Measurements from ENCODE around the gene PNLDC1.
A peak's percentile ranks its signal among the peaks of the same experiment; 100 is the strongest.
"Not testable (repeated sequence)": the region's sequence is repeated elsewhere in the genome, so short reads cannot be mapped to it uniquely, and the experiment has no call there.

The PNLDC1 gene

GRCh38 chr6:159804504-159804903 is 4.4 kb downstream of the PNLDC1 start:
- ATAC-seq (no peak), DNase-seq (ENCODE audit: low spot score in 2 of 2) (no peak)
- H3K36me3 Mint-ChIP-seq, result peaks cover 4% of the 10 kb centered on the region
- H3K4me3 Mint-ChIP-seq, result no peak overlapping the region
- no peak overlapping the region for H3K27ac Mint-ChIP-seq
- H3K4me1 Mint-ChIP-seq, result no peaks in the 10 kb centered on the region
- no peaks in the 10 kb centered on the region for H3K9me3 Mint-ChIP-seq

GRCh38 chr6:159805440-159806020 is 5.5 kb downstream of the PNLDC1 start:
- no peaks in the 10 kb centered on the region for H3K4me1 Mint-ChIP-seq
- H3K4me3 Mint-ChIP-seq, result no peak overlapping the region
- H3K36me3 Mint-ChIP-seq, result no peaks in the 10 kb centered on the region
- H3K9me3 Mint-ChIP-seq, result no peaks in the 10 kb centered on the region
- H3K27ac Mint-ChIP-seq, result no peak overlapping the region
- ATAC-seq, result no peak
- no peak for DNase-seq (ENCODE audit: low spot score in 2 of 2)

GRCh38 chr6:159806021-159806458 is 6.0 kb downstream of the PNLDC1 start:
- H3K27ac Mint-ChIP-seq, result no peak overlapping the region
- H3K4me1 Mint-ChIP-seq, result no peaks in the 10 kb centered on the region
- no peak for ATAC-seq
- no peak for DNase-seq (ENCODE audit: low spot score in 2 of 2)
- H3K9me3 Mint-ChIP-seq, result no peaks in the 10 kb centered on the region
- H3K36me3 Mint-ChIP-seq, result no peaks in the 10 kb centered on the region
- no peak overlapping the region for H3K4me3 Mint-ChIP-seq

- DNase-seq (ENCODE audit: low spot score in 2 of 2) (no peak), ATAC-seq (no peak)
- no peaks in the 10 kb centered on the region for H3K9me3 Mint-ChIP-seq
- no peaks in the 10 kb centered on the region for H3K36me3 Mint-ChIP-seq
- no peak overlapping the region for H3K27ac Mint-ChIP-seq
- H3K4me1 Mint-ChIP-seq, result no peaks in the 10 kb centered on the region
- no peak overlapping the region for H3K4me3 Mint-ChIP-seq
These were observed 7.2 kb downstream of the PNLDC1 start for GRCh38 chr6:159807150-159807858.

GRCh38 chr6:159808647-159809046 is 8.6 kb downstream of the PNLDC1 start:
- DNase-seq (ENCODE audit: low spot score in 2 of 2) (no peak), ATAC-seq (no peak)
- Mint-ChIP-seq H3K4me3 (no peak overlapping the region), H3K4me1 (no peaks in the 10 kb centered on the region), H3K9me3 (no peaks in the 10 kb centered on the region), H3K36me3 (no peaks in the 10 kb centered on the region), H3K27ac (no peak overlapping the region)

GRCh38 chr6:159809149-159809548 is 9.1 kb downstream of the PNLDC1 start:
- ATAC-seq (no peak), DNase-seq (ENCODE audit: low spot score in 2 of 2) (no peak)
- H3K36me3 Mint-ChIP-seq, result no peaks in the 10 kb centered on the region
- no peak overlapping the region for H3K27ac Mint-ChIP-seq
- no peak overlapping the region for H3K4me3 Mint-ChIP-seq
- H3K9me3 Mint-ChIP-seq, result no peaks in the 10 kb centered on the region
- no peaks in the 10 kb centered on the region for H3K4me1 Mint-ChIP-seq

GRCh38 chr6:159813781-159814180 is 13.7 kb downstream of the PNLDC1 start:
- DNase-seq (ENCODE audit: low spot score in 2 of 2) (no peak), ATAC-seq (no peak)
- Mint-ChIP-seq H3K9me3 (no peaks in the 10 kb centered on the region), H3K27ac (no peak overlapping the region), H3K4me3 (no peak overlapping the region), H3K36me3 (no peaks in the 10 kb centered on the region), H3K4me1 (no peaks in the 10 kb centered on the region)

GRCh38 chr6:159815410-159815809 is 15.3 kb downstream of the PNLDC1 start:
- DNase-seq (ENCODE audit: low spot score in 2 of 2) (no peak), ATAC-seq (no peak)
- Mint-ChIP-seq H3K27ac (peak overlapping the region; percentile 71), H3K4me3 (no peak overlapping the region), H3K9me3 (no peaks in the 10 kb centered on the region), H3K36me3 (peaks cover 5% of the 10 kb centered on the region), H3K4me1 (peaks cover 13% of the 10 kb centered on the region)

GRCh38 chr6:159816775-159817174 is 16.7 kb downstream of the PNLDC1 start:
- not testable (repeated sequence) for ATAC-seq, H3K4me3 Mint-ChIP-seq

GRCh38 chr6:159817951-159818739 is 18.1 kb downstream of the PNLDC1 start:
- Mint-ChIP-seq H3K4me3 (no peak overlapping the region), H3K27ac (no peak overlapping the region), H3K4me1 (peaks cover 14% of the 10 kb centered on the region)

More at GRCh38 chr6:159816775-159817174, 16.7 kb downstream of the PNLDC1 start:
- not testable (repeated sequence) for H3K27ac Mint-ChIP-seq; H3K36me3 Mint-ChIP-seq; H3K9me3 Mint-ChIP-seq; DNase-seq (ENCODE audit: low spot score in 2 of 2)
- peaks cover 14% of the 10 kb centered on the region for H3K4me1 Mint-ChIP-seq

GRCh38 chr6:159819098-159819497 is 19.0 kb downstream of the PNLDC1 start:
- no peak for DNase-seq (ENCODE audit: low spot score in 2 of 2)
- peak overlapping the region; percentile 60 for H3K4me3 Mint-ChIP-seq
- H3K27ac Mint-ChIP-seq, result peak overlapping the region; percentile 87

More at GRCh38 chr6:159817951-159818739, 18.1 kb downstream of the PNLDC1 start:
- ATAC-seq (no peak), DNase-seq (ENCODE audit: low spot score in 2 of 2) (no peak)
- no peaks in the 10 kb centered on the region for H3K9me3 Mint-ChIP-seq
- H3K36me3 Mint-ChIP-seq, result peaks cover 5% of the 10 kb centered on the region

GRCh38 chr6:159819932-159820640 is 20.0 kb downstream of the PNLDC1 start:
- Mint-ChIP-seq H3K27ac (peak overlapping the region; percentile 87), H3K36me3 (peaks cover 5% of the 10 kb centered on the region), H3K9me3 (no peaks in the 10 kb centered on the region), H3K4me3 (peak overlapping the region; percentile 60), H3K4me1 (peaks cover 14% of the 10 kb centered on the region)
- DNase-seq (ENCODE audit: low spot score in 2 of 2), result no peak
- ATAC-seq, result peak; percentile 72

More at GRCh38 chr6:159819098-159819497, 19.0 kb downstream of the PNLDC1 start:
- Mint-ChIP-seq H3K36me3 (peaks cover 5% of the 10 kb centered on the region), H3K4me1 (peaks cover 14% of the 10 kb centered on the region), H3K9me3 (no peaks in the 10 kb centered on the region)
- no peak for ATAC-seq

GRCh38 chr6:159821122-159821521 is 21.0 kb downstream of the PNLDC1 start:
- H3K27ac Mint-ChIP-seq, result no peak overlapping the region
- H3K4me1 Mint-ChIP-seq, result peaks cover 14% of the 10 kb centered on the region
- H3K4me3 Mint-ChIP-seq, result no peak overlapping the region
- DNase-seq (ENCODE audit: low spot score in 2 of 2) (no peak), ATAC-seq (no peak)
- H3K9me3 Mint-ChIP-seq, result no peaks in the 10 kb centered on the region
- peaks cover 5% of the 10 kb centered on the region for H3K36me3 Mint-ChIP-seq

GRCh38 chr6:159821726-159822125 is 21.6 kb downstream of the PNLDC1 start:
- Mint-ChIP-seq H3K9me3 (no peaks in the 10 kb centered on the region), H3K4me1 (peaks cover 14% of the 10 kb centered on the region), H3K36me3 (peaks cover 5% of the 10 kb centered on the region), H3K27ac (no peak overlapping the region), H3K4me3 (no peak overlapping the region)
- ATAC-seq, result no peak
- no peak for DNase-seq (ENCODE audit: low spot score in 2 of 2)

GRCh38 chr6:159823953-159824352 is 23.9 kb downstream of the PNLDC1 start:
- no peak overlapping the region for H3K4me3 Mint-ChIP-seq
- no peaks in the 10 kb centered on the region for H3K9me3 Mint-ChIP-seq
- ATAC-seq, result no peak
- H3K4me1 Mint-ChIP-seq, result peaks cover 14% of the 10 kb centered on the region
- DNase-seq (ENCODE audit: low spot score in 2 of 2), result no peak
- peaks cover 5% of the 10 kb centered on the region for H3K36me3 Mint-ChIP-seq
- H3K27ac Mint-ChIP-seq, result no peak overlapping the region
